ENCODE data around the gene HS3ST3A1. TPM values are rescaled to one million over a fixed set of nuclear protein-coding genes. Genes with fewer than 3 reads are reported as not detected.

HS3ST3A1 gene
- polyA plus RNA-seq, 3 donors: 2.6 to 5.3 (median 4.5) TPM

- DNase-seq (ENCODE audit: extremely low read depth in 1 of 11, low read depth in 9 of 11, low spot score in 4 of 11): no peak
Observed at GRCh38 chr17:13477180-13477611, 124.5 kb downstream of the HS3ST3A1 start.

GRCh38 chr17:13476720-13477119, 125.0 kb downstream of the HS3ST3A1 start:
- no peak for DNase-seq (ENCODE audit: extremely low read depth in 1 of 11, low read depth in 9 of 11, low spot score in 4 of 11)

GRCh38 chr17:13475574-13476223, 126.0 kb downstream of the HS3ST3A1 start:
- DNase-seq (ENCODE audit: extremely low read depth in 1 of 11, low read depth in 9 of 11, low spot score in 4 of 11): no peak

- no peak for DNase-seq (ENCODE audit: extremely low read depth in 1 of 11, low read depth in 9 of 11, low spot score in 4 of 11)
Observed at GRCh38 chr17:13474073-13474800, 127.5 kb downstream of the HS3ST3A1 start.

- no peak for DNase-seq (ENCODE audit: extremely low read depth in 1 of 11, low read depth in 9 of 11, low spot score in 4 of 11)
Observed at GRCh38 chr17:13465678-13466077, 136.1 kb downstream of the HS3ST3A1 start.

GRCh38 chr17:13462673-13463124, 139.0 kb downstream of the HS3ST3A1 start:
- no peak for DNase-seq (ENCODE audit: extremely low read depth in 1 of 11, low read depth in 9 of 11, low spot score in 4 of 11)

GRCh38 chr17:13462146-13462545, 139.6 kb downstream of the HS3ST3A1 start:
- DNase-seq (ENCODE audit: extremely low read depth in 1 of 11, low read depth in 9 of 11, low spot score in 4 of 11): no peak

GRCh38 chr17:13460261-13461000, 141.3 kb downstream of the HS3ST3A1 start:
- no peak for DNase-seq (ENCODE audit: extremely low read depth in 1 of 11, low read depth in 9 of 11, low spot score in 4 of 11)

- no peak for DNase-seq (ENCODE audit: extremely low read depth in 1 of 11, low read depth in 9 of 11, low spot score in 4 of 11)
Observed at GRCh38 chr17:13457783-13458182, 143.9 kb downstream of the HS3ST3A1 start.

All from renal cortex interstitium (tissue), 11 donors.